ENCODE data around the gene LMNB1.

LMNB1 gene

DNA sequence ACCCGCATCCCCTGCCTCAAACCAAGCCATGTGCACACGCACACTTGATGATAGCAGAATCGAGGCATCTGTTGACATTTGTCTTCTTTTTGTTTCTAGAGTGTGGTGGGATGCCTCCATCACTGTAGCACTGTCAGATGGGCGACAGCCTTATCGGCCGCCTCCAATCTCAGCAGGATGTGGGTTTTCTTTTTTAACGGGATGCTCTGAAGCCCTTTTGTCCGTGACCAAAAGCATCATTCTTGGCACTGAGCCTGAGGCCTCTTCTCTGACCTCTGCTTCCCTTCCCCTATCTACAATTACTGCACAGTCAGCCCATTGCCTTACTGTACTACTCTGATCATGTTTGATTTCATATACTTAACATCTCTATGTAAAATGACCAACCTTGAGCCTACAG lies 78.3 kb downstream of the LMNB1 start:
- H3F3A ChIP-seq (ENCODE audit: insufficient read depth), result no peaks in the 10 kb centered on the region
- H4K20me1 ChIP-seq (ENCODE audit: low read depth, low read length), result no peaks in the 10 kb centered on the region
- H3K9ac ChIP-seq (ENCODE audit: low read length), result no peak overlapping the region
- H3K9me2 ChIP-seq (replicated peaks; ENCODE audit: insufficient read depth, low read length), result no peaks in the 10 kb centered on the region
- H3K4me2 ChIP-seq (ENCODE audit: low read depth, low read length, poor library complexity, severe bottlenecking), result no peak overlapping the region
- H3K9me3 ChIP-seq (ENCODE audit: insufficient read depth, low read length), result no peaks in the 10 kb centered on the region
- H3K4me3 ChIP-seq (ENCODE audit: insufficient read depth, low read length, poor library complexity, severe bottlenecking), result no peak overlapping the region
- no peaks in the 10 kb centered on the region for H3K27me3 ChIP-seq (ENCODE audit: low read length)
- H3K36me3 ChIP-seq (ENCODE audit: low read length), result no peaks in the 10 kb centered on the region
- no peak overlapping the region for H2AFZ ChIP-seq (ENCODE audit: low read depth, low read length, severe bottlenecking)
- H3K79me2 ChIP-seq (ENCODE audit: insufficient read depth, low read length), result no peaks in the 10 kb centered on the region
- no peak overlapping the region for H3K27ac ChIP-seq (ENCODE audit: low read depth, low read length)
- TF ChIP-seq, protein P1, sequence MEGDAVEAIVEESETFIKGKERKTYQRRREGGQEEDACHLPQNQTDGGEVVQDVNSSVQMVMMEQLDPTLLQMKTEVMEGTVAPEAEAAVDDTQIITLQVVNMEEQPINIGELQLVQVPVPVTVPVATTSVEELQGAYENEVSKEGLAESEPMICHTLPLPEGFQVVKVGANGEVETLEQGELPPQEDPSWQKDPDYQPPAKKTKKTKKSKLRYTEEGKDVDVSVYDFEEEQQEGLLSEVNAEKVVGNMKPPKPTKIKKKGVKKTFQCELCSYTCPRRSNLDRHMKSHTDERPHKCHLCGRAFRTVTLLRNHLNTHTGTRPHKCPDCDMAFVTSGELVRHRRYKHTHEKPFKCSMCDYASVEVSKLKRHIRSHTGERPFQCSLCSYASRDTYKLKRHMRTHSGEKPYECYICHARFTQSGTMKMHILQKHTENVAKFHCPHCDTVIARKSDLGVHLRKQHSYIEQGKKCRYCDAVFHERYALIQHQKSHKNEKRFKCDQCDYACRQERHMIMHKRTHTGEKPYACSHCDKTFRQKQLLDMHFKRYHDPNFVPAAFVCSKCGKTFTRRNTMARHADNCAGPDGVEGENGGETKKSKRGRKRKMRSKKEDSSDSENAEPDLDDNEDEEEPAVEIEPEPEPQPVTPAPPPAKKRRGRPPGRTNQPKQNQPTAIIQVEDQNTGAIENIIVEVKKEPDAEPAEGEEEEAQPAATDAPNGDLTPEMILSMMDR (IDR thresholded peaks at IDR 0.05; ENCODE audit: insufficient read depth, low read length, poor library complexity, severe bottlenecking), result no peak
- no peak for TF ChIP-seq EZH2phosphoT487 (conservative IDR thresholded peaks at IDR 0.05; ENCODE audit: low read length)

DNA sequence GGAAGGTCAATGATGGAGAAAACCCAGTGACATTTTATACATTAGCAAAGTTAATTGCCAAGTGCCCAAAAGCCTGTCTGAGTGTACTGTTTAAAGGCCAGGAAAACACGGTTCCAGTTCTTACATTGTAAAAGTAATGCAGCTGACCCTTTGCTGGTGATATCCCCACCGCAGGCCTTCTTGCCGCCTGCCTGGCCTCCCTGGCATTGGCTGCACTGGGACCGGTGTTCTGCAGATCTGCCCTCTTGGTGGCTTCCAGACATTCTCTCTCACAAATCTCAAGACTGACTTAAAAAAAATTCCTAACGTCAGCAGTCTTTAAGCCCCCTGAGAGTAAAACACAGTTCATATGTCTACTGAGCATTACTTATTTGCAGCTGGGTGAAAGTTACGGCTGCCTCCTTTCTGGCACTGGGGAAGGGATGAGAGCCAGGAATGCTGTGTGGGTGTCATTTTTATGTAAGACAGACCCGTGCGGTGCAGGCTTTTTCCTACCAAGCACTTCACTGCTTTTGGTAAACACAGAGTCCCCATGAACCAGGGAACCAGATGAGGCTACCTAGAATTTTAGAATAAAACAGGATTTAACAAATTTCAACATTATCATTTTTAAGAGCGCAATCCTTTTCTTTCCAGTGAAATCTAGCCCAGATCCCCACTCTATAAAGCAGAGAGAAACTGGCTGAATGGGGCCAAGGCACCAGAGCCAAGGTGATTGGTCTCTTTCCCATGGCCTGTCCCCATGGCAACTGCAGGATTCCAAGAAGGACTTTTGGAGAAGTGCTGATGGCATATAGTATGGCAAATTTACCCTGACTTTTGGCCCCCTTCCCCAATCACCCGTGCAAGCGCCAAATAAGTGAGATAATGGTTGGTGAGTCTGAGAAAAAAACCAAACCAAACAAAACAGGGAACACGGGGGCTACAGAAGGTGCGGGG lies 80.8 kb downstream of the LMNB1 start:
- no peaks in the 10 kb centered on the region for H3K9me2 ChIP-seq (replicated peaks; ENCODE audit: insufficient read depth, low read length)
- no peaks in the 10 kb centered on the region for H3F3A ChIP-seq (ENCODE audit: insufficient read depth)
- no peak overlapping the region for H3K4me3 ChIP-seq (ENCODE audit: insufficient read depth, low read length, poor library complexity, severe bottlenecking)
- no peaks in the 10 kb centered on the region for H4K20me1 ChIP-seq (ENCODE audit: low read depth, low read length)
- no peak overlapping the region for H3K9ac ChIP-seq (ENCODE audit: low read length)
- H3K27ac ChIP-seq (ENCODE audit: low read depth, low read length), result no peak overlapping the region
- TF ChIP-seq, protein P1 (IDR thresholded peaks at IDR 0.05; ENCODE audit: insufficient read depth, low read length, poor library complexity, severe bottlenecking), result no peak
- no peak for TF ChIP-seq EZH2phosphoT487 (conservative IDR thresholded peaks at IDR 0.05; ENCODE audit: low read length)
- H3K4me2 ChIP-seq (ENCODE audit: low read depth, low read length, poor library complexity, severe bottlenecking), result no peak overlapping the region
- no peaks in the 10 kb centered on the region for H3K36me3 ChIP-seq (ENCODE audit: low read length)
- no peaks in the 10 kb centered on the region for H3K27me3 ChIP-seq (ENCODE audit: low read length)
- H3K79me2 ChIP-seq (ENCODE audit: insufficient read depth, low read length), result no peaks in the 10 kb centered on the region
- H2AFZ ChIP-seq (ENCODE audit: low read depth, low read length, severe bottlenecking), result no peak overlapping the region
- no peaks in the 10 kb centered on the region for H3K9me3 ChIP-seq (ENCODE audit: insufficient read depth, low read length)

DNA sequence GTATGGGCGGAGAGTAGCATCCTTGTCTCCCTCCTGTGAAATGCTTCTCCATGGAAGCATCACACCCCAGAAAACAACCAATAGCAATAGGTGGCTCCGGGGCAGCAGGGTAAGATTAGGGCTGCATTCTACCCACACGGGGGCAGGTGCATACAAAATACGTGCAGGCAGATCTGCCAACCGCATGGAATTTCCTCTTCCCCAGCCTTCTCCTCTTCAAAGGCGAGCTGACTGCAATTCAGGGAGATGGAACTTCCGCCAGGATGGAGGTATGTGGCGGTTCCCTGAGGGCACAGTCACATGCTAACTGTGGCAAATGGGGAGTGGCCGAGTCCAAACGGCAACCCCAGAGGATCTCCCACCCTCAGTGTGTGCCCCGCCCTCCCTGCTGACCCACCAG lies 81.5 kb downstream of the LMNB1 start:
- TF ChIP-seq, protein P1 (IDR thresholded peaks at IDR 0.05; ENCODE audit: insufficient read depth, low read length, poor library complexity, severe bottlenecking), result no peak
- no peak for TF ChIP-seq EZH2phosphoT487 (conservative IDR thresholded peaks at IDR 0.05; ENCODE audit: low read length)
- H3K79me2 ChIP-seq (ENCODE audit: insufficient read depth, low read length), result no peaks in the 10 kb centered on the region
- H3K36me3 ChIP-seq (ENCODE audit: low read length), result no peaks in the 10 kb centered on the region
- H3K27ac ChIP-seq (ENCODE audit: low read depth, low read length), result no peak overlapping the region
- no peak overlapping the region for H3K4me2 ChIP-seq (ENCODE audit: low read depth, low read length, poor library complexity, severe bottlenecking)
- H3K4me3 ChIP-seq (ENCODE audit: insufficient read depth, low read length, poor library complexity, severe bottlenecking), result no peak overlapping the region
- no peak overlapping the region for H3K9ac ChIP-seq (ENCODE audit: low read length)
- no peaks in the 10 kb centered on the region for H3K9me2 ChIP-seq (replicated peaks; ENCODE audit: insufficient read depth, low read length)
- no peaks in the 10 kb centered on the region for H3K9me3 ChIP-seq (ENCODE audit: insufficient read depth, low read length)
- H2AFZ ChIP-seq (ENCODE audit: low read depth, low read length, severe bottlenecking), result no peak overlapping the region
- no peaks in the 10 kb centered on the region for H4K20me1 ChIP-seq (ENCODE audit: low read depth, low read length)
- H3K27me3 ChIP-seq (ENCODE audit: low read length), result no peaks in the 10 kb centered on the region
- no peaks in the 10 kb centered on the region for H3F3A ChIP-seq (ENCODE audit: insufficient read depth)
